ENCODE results near the gene STUB1. TPM values are rescaled to one million over a fixed set of nuclear protein-coding genes. Genes with fewer than 3 reads are reported as not detected.
A peak's percentile ranks its signal among the peaks of the same experiment; 100 is the strongest.

Gene STUB1
- total RNA-seq, 1 donor from 2014 or later = 258 TPM

DNA sequence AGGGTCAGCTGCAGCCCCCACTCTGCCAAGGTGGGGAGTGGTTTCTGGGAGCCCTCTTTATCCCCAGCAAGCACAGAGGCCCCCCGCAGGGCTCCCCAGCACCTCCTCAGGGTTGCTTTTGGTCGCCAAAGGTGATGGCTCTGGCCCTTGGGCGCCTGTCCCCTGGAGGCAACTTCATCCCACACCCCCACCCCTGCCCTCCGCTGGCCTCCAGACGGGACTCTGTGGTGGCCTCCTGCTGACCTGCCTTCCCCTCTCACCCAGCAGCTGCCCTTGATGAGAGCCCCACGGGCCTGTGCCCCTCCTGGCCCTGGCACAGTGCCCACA is 20.1 kb upstream of the STUB1 start:
- no peaks in the 10 kb centered on the region for H3K9me3 ChIP-seq
- intact Hi-C loops (cut with DNase I) = loop anchor here (2.0 to 10.0 kb wide), 2 partner anchors 23 to 265 kb away; partner anchors contain the start of genes METTL26 and NME4
- peaks cover 3 to 7% of the 10 kb centered on the region in 2 donors for H3K36me3 ChIP-seq
- H3K27me3 ChIP-seq = no peaks in the 10 kb centered on the region
- TF ChIP-seq, protein P1, sequence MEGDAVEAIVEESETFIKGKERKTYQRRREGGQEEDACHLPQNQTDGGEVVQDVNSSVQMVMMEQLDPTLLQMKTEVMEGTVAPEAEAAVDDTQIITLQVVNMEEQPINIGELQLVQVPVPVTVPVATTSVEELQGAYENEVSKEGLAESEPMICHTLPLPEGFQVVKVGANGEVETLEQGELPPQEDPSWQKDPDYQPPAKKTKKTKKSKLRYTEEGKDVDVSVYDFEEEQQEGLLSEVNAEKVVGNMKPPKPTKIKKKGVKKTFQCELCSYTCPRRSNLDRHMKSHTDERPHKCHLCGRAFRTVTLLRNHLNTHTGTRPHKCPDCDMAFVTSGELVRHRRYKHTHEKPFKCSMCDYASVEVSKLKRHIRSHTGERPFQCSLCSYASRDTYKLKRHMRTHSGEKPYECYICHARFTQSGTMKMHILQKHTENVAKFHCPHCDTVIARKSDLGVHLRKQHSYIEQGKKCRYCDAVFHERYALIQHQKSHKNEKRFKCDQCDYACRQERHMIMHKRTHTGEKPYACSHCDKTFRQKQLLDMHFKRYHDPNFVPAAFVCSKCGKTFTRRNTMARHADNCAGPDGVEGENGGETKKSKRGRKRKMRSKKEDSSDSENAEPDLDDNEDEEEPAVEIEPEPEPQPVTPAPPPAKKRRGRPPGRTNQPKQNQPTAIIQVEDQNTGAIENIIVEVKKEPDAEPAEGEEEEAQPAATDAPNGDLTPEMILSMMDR (IDR thresholded peaks at IDR 0.05) = no peak
- peaks cover 0 to 5% of the 10 kb centered on the region in 2 donors for H3K4me1 ChIP-seq
- H3K4me3 ChIP-seq = peak overlapping the region in 1 of 2 donors; percentile 46
- DNase-seq (ENCODE audit: low spot score in 2 of 2) = no peak
- peak overlapping the region; percentile 59 to 78 for H3K27ac ChIP-seq

- TF ChIP-seq, protein P1 (IDR thresholded peaks at IDR 0.05) = peak; percentile 37 to 59 (median 38)
- H3K27me3 ChIP-seq = no peaks in the 10 kb centered on the region
- DNase-seq (ENCODE audit: low spot score in 2 of 2) = peak in 1 of 2 donors; percentile 91
- peak overlapping the region; percentile 15 to 46 for H3K4me3 ChIP-seq
- H3K27ac ChIP-seq = peak overlapping the region; percentile 59 to 78
- intact Hi-C loops (cut with DNase I) = loop anchor here (2.0 to 10.0 kb wide), 2 partner anchors 24 to 266 kb away; partner anchors contain the start of genes METTL26 and NME4
- peaks cover 0 to 5% of the 10 kb centered on the region in 2 donors for H3K4me1 ChIP-seq
- H3K9me3 ChIP-seq = no peaks in the 10 kb centered on the region
- H3K36me3 ChIP-seq = peaks cover 0 to 2% of the 10 kb centered on the region in 2 donors
Observed at GRCh38 chr16:660459-661183, 19.6 kb upstream of the STUB1 start.

GRCh38 chr16:661184-661821 is 18.9 kb upstream of the STUB1 start:
- TF ChIP-seq, protein P1 (IDR thresholded peaks at IDR 0.05) = no peak
- H3K9me3 ChIP-seq = no peaks in the 10 kb centered on the region
- H3K27me3 ChIP-seq = no peaks in the 10 kb centered on the region
- H3K27ac ChIP-seq = no peak overlapping the region
- no peak for DNase-seq (ENCODE audit: low spot score in 2 of 2)
- intact Hi-C loops (cut with DNase I) = loop anchor here (2.0 to 10.0 kb wide), 2 partner anchors 25 to 267 kb away; partner anchors contain the start of genes METTL26 and NME4
- H3K4me3 ChIP-seq = peak overlapping the region; percentile 6 to 15
- H3K4me1 ChIP-seq = peaks cover 0 to 5% of the 10 kb centered on the region in 2 donors
- no peaks in the 10 kb centered on the region for H3K36me3 ChIP-seq

DNA sequence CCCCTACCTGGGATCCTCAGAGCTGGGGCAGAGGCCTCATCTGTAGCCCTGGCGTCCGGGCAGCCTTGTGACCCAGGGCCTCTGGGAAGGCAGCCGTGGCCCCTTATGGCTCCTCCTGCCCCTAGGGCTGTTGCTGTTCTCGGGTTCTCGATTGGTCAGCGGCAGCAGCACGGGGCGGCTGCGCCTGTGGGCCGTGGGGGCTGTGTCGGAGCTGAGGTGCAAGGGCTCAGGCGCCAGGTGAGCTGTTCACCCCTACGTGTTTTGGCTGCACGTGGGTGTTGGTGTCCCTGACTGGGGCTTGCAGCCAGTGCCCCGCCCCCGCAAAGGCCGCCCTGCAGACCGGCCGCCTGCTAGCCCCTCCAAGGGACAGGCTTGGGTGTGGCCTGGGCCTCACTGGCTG is 18.1 kb upstream of the STUB1 start:
- intact Hi-C loops (cut with DNase I) = loop anchor here (10.0 kb wide), 1 partner anchor 267 kb away; the partner anchor contains the start of gene NME4

GRCh38 chr16:662597-662996 is 17.6 kb upstream of the STUB1 start:
- no peak overlapping the region for H3K4me3 ChIP-seq
- TF ChIP-seq, protein P1 (IDR thresholded peaks at IDR 0.05) = no peak
- H3K27ac ChIP-seq = no peak overlapping the region
- peaks cover 0 to 10% of the 10 kb centered on the region in 2 donors for H3K4me1 ChIP-seq
- no peaks in the 10 kb centered on the region for H3K27me3 ChIP-seq
- intact Hi-C loops (cut with DNase I) = loop anchor here (10.0 kb wide), 1 partner anchor 268 kb away; the partner anchor contains the start of gene NME4
- H3K36me3 ChIP-seq = no peaks in the 10 kb centered on the region
- no peak for DNase-seq (ENCODE audit: low spot score in 2 of 2)
- no peaks in the 10 kb centered on the region for H3K9me3 ChIP-seq

More for the DNA sequence above, 18.1 kb upstream of the STUB1 start:
- H3K27me3 ChIP-seq = no peaks in the 10 kb centered on the region
- no peak overlapping the region for H3K27ac ChIP-seq
- TF ChIP-seq, protein P1 (IDR thresholded peaks at IDR 0.05) = no peak
- H3K36me3 ChIP-seq = no peaks in the 10 kb centered on the region
- no peaks in the 10 kb centered on the region for H3K9me3 ChIP-seq
- DNase-seq (ENCODE audit: low spot score in 2 of 2) = no peak
- peaks cover 0 to 5% of the 10 kb centered on the region in 2 donors for H3K4me1 ChIP-seq
- no peak overlapping the region for H3K4me3 ChIP-seq
